HEK293T (cell line): ENCODE measurements around the gene HOXD1.

Source experiments
- FOXK2 ChIP-seq: fragments of 450-650 bp; IDR thresholded peaks from 2 replicates; pipeline ENCODE4 v1.6.1; 2016; ENCODE audit warnings: mild to moderate bottlenecking
- LEF1 ChIP-seq: fragments of 450-650 bp; IDR thresholded peaks from 2 replicates; pipeline ENCODE4 v1.6.1; 2017; ENCODE audit warnings: mild to moderate bottlenecking, borderline replicate concordance
- NFRKB ChIP-seq: fragments of 450-650 bp; IDR thresholded peaks from 2 replicates; pipeline ENCODE4 v1.6.1; 2016; ENCODE audit warnings: mild to moderate bottlenecking, moderate library complexity
- SUZ12 ChIP-seq: fragments of 450-650 bp; IDR thresholded peaks from 2 replicates; pipeline ENCODE4 v1.6.1; 2016; ENCODE audit warnings: mild to moderate bottlenecking
- TARDBP ChIP-seq: fragments of 450-650 bp; IDR thresholded peaks from 2 replicates; pipeline ENCODE4 v1.6.1; 2016
- ZNF384 ChIP-seq: fragments of 450-650 bp; IDR thresholded peaks from 2 replicates; pipeline ENCODE4 v1.6.1; 2016

DNA sequence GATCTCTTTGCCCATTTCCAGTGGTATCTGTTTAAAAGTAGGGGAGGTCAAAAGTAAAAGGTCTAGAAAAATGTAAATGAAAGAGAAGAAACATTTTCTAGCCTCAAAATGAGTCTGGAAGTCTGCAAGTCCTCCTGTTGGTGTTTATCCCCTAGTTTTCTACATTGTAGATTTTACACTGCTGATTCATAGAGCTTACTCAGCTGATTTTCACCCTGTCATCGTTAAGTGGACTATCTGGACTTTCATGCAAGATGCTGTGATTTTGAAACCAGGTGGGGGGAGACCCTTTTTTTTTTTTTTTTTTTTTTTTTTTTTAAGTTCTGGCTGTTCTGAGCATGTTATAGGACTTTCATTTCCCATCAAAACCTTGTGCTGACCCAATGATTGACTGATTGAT, 21.1 kb upstream of the HOXD1 start:
- TF ChIP-seq TARDBP (no peak), LEF1 (no peak), ZNF384 (no peak), NFRKB (no peak), FOXK2 (no peak), SUZ12 (no peak)
